ENCODE results near the gene PPM1H.
"Not testable (repeated sequence)": the region's sequence is repeated elsewhere in the genome, so short reads cannot be mapped to it uniquely, and the experiment has no call there.

The PPM1H gene

GRCh38 chr12:62732861-62733427, 202.0 kb downstream of the PPM1H start:
- no peak for DNase-seq (ENCODE audit: low spot score)

GRCh38 chr12:62731055-62731820, 203.7 kb downstream of the PPM1H start:
- no peak for DNase-seq (ENCODE audit: low spot score)

GRCh38 chr12:62730649-62731048, 204.3 kb downstream of the PPM1H start:
- no peak for DNase-seq (ENCODE audit: low spot score)

GRCh38 chr12:62729579-62730544, 205.1 kb downstream of the PPM1H start:
- not testable (repeated sequence) for DNase-seq (ENCODE audit: low spot score)

- no peak for DNase-seq (ENCODE audit: low spot score)
Measured at GRCh38 chr12:62728741-62729140, 206.2 kb downstream of the PPM1H start.

GRCh38 chr12:62726471-62726980, 208.4 kb downstream of the PPM1H start:
- DNase-seq (ENCODE audit: low spot score): no peak

GRCh38 chr12:62725781-62726180, 209.2 kb downstream of the PPM1H start:
- no peak for DNase-seq (ENCODE audit: low spot score)

GRCh38 chr12:62724947-62725451, 210.0 kb downstream of the PPM1H start:
- peak; percentile 51 for DNase-seq (ENCODE audit: low spot score)

GRCh38 chr12:62724285-62724684, 210.7 kb downstream of the PPM1H start:
- DNase-seq (ENCODE audit: low spot score): no peak

GRCh38 chr12:62722971-62723680, 211.8 kb downstream of the PPM1H start:
- DNase-seq (ENCODE audit: low spot score): no peak

GRCh38 chr12:62720661-62721330, 214.2 kb downstream of the PPM1H start:
- DNase-seq (ENCODE audit: low spot score): peak; percentile 37

- DNase-seq (ENCODE audit: low spot score): no peak
Measured at GRCh38 chr12:62720025-62720424, 214.9 kb downstream of the PPM1H start.

GRCh38 chr12:62718762-62719426, 216.1 kb downstream of the PPM1H start:
- no peak for DNase-seq (ENCODE audit: low spot score)

GRCh38 chr12:62717643-62718042, 217.3 kb downstream of the PPM1H start:
- DNase-seq (ENCODE audit: low spot score): no peak

- no peak for DNase-seq (ENCODE audit: low spot score)
Measured at GRCh38 chr12:62716866-62717525, 218.0 kb downstream of the PPM1H start.

- no peak for DNase-seq (ENCODE audit: low spot score)
Measured at GRCh38 chr12:62716037-62716436, 218.9 kb downstream of the PPM1H start.

GRCh38 chr12:62714774-62715721, 219.9 kb downstream of the PPM1H start:
- DNase-seq (ENCODE audit: low spot score): no peak

GRCh38 chr12:62714181-62714773, 220.7 kb downstream of the PPM1H start:
- DNase-seq (ENCODE audit: low spot score): no peak
